ENCODE data around the gene MYOM3. TPM values are rescaled to one million over a fixed set of nuclear protein-coding genes. Genes with fewer than 3 reads are reported as not detected.

Gene MYOM3
- polyA plus RNA-seq, 1 experiment = not detected

- Histone ChIP-seq H3K4me3 (ENCODE audit: low read depth, low read length) (no peak overlapping the region), H3K27ac (ENCODE audit: low read depth, low read length) (no peak overlapping the region), H3K27me3 (ENCODE audit: control insufficient read depth, insufficient read depth, low read length) (peaks cover 24% of the 10 kb centered on the region), H3K9me3 (ENCODE audit: control insufficient read depth, insufficient read depth, low read length) (peaks cover 12% of the 10 kb centered on the region)
- ChIA-PET CTCF (interaction anchor here (1.1 kb wide), 1 partner anchor 10 kb away, joined by 4 read pairs; no protein-coding TSS in a partner anchor), POLR2A (no interaction called here)
- TF ChIP-seq CTCF (IDR thresholded peaks at IDR 0.05; ENCODE audit: low read depth, low read length) = no peak
- no peak for DNase-seq (ENCODE audit: low read depth, low spot score)
Observed at GRCh38 chr1:24060482-24060881, 51.5 kb downstream of the MYOM3 start.

DNA sequence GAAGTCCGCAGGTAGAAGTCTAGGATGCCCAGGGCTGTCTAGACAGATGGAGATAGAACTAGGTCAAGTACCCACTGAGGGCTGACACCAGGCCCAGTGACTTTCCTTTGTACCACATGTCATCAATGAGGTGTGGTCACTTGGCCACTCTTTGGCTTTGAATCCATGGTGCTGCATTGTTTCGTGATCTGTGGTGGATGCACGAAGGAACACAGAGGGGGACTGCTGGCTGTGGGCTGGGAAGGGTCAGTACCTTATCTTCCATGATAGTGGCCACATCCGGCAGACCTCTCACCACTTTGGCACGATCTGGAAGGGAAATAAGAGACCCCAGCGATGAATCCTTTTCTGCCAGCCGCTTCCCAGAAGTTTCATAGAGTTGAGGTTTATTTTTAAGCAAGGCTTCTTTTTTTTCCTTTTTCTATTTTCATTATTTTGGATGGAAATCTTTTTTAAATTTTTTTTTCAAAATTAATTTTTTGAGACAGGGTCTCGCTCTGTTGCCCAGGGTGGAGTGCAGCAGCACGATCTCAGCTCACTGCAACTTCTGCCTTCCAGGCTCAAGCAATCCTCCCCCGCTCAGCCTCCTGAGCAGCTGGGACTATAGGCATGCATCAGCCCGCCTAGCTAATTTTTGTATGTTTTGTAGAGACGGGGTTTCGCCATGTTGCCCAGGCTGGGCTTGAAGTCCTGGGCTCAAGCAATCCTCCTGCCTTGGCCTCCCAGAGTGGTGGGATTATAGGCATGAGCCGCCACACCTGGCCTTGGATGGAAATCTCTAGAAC lies 53.1 kb downstream of the MYOM3 start:
- Histone ChIP-seq H3K9me3 (ENCODE audit: control insufficient read depth, insufficient read depth, low read length) (peaks cover 12% of the 10 kb centered on the region), H3K27me3 (ENCODE audit: control insufficient read depth, insufficient read depth, low read length) (peaks cover 19% of the 10 kb centered on the region), H3K4me3 (ENCODE audit: low read depth, low read length) (no peak overlapping the region), H3K27ac (ENCODE audit: low read depth, low read length) (no peak overlapping the region)
- ChIA-PET POLR2A (no interaction called here), CTCF (no interaction called here)
- DNase-seq (ENCODE audit: low read depth, low spot score) = no peak
- TF ChIP-seq CTCF (IDR thresholded peaks at IDR 0.05; ENCODE audit: low read depth, low read length) = no peak

DNA sequence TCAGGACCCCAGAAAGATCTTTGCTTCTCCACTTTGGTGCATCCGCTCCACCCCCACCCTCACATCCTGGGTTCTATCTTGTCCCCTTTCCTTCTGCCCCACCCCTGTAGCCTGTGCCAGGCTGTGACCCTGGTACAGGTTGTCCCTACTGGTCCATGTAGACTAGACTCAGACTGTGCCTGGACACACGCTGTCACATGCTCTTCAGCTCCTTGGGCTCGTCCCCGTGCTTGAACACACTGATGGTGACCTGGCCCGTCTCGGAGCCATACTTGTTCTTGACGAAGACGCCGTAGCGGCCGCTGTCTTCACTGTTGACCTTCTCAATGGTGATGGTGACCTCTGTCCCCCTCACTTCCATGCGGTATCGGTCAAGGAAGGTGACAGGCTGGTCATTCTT lies 54.8 kb downstream of the MYOM3 start:
- POLR2A ChIA-PET = no interaction called here
- TF ChIP-seq CTCF (IDR thresholded peaks at IDR 0.05; ENCODE audit: low read depth, low read length) = no peak
- CTCF ChIA-PET = no interaction called here

GRCh38 chr1:24055681-24056080 lies 56.3 kb downstream of the MYOM3 start:
- Histone ChIP-seq H3K9me3 (ENCODE audit: control insufficient read depth, insufficient read depth, low read length) (no peaks in the 10 kb centered on the region), H3K4me3 (ENCODE audit: low read depth, low read length) (no peak overlapping the region), H3K27ac (ENCODE audit: low read depth, low read length) (no peak overlapping the region), H3K27me3 (ENCODE audit: control insufficient read depth, insufficient read depth, low read length) (peaks cover 6% of the 10 kb centered on the region)
- TF ChIP-seq CTCF (IDR thresholded peaks at IDR 0.05; ENCODE audit: low read depth, low read length) = no peak
- ChIA-PET POLR2A (no interaction called here), CTCF (interaction anchor here (1.0 kb wide), 1 partner anchor 9 kb away, joined by 3 read pairs; no protein-coding TSS in a partner anchor)
- DNase-seq (ENCODE audit: low read depth, low spot score) = no peak

More for the DNA sequence above, 54.8 kb downstream of the MYOM3 start:
- Histone ChIP-seq H3K27ac (ENCODE audit: low read depth, low read length) (no peak overlapping the region), H3K4me3 (ENCODE audit: low read depth, low read length) (no peak overlapping the region), H3K27me3 (ENCODE audit: control insufficient read depth, insufficient read depth, low read length) (peaks cover 6% of the 10 kb centered on the region), H3K9me3 (ENCODE audit: control insufficient read depth, insufficient read depth, low read length) (peaks cover 1% of the 10 kb centered on the region; the same call in 1 of the 2 replicates)
- no peak for DNase-seq (ENCODE audit: low read depth, low spot score)

GRCh38 chr1:24052220-24052619 lies 59.7 kb downstream of the MYOM3 start:
- ChIA-PET POLR2A (no interaction called here), CTCF (interaction anchor here (0.9 kb wide), 1 partner anchor 98 kb away, joined by 4 read pairs; no protein-coding TSS in a partner anchor)
- Histone ChIP-seq H3K27me3 (ENCODE audit: control insufficient read depth, insufficient read depth, low read length) (no peaks in the 10 kb centered on the region), H3K4me3 (ENCODE audit: low read depth, low read length) (no peak overlapping the region), H3K27ac (ENCODE audit: low read depth, low read length) (no peak overlapping the region), H3K9me3 (ENCODE audit: control insufficient read depth, insufficient read depth, low read length) (no peaks in the 10 kb centered on the region)
- no peak for TF ChIP-seq CTCF (IDR thresholded peaks at IDR 0.05; ENCODE audit: low read depth, low read length)
- no peak for DNase-seq (ENCODE audit: low read depth, low spot score)
